Measurements from ENCODE around the gene TIMM29.

TIMM29 gene

DNA sequence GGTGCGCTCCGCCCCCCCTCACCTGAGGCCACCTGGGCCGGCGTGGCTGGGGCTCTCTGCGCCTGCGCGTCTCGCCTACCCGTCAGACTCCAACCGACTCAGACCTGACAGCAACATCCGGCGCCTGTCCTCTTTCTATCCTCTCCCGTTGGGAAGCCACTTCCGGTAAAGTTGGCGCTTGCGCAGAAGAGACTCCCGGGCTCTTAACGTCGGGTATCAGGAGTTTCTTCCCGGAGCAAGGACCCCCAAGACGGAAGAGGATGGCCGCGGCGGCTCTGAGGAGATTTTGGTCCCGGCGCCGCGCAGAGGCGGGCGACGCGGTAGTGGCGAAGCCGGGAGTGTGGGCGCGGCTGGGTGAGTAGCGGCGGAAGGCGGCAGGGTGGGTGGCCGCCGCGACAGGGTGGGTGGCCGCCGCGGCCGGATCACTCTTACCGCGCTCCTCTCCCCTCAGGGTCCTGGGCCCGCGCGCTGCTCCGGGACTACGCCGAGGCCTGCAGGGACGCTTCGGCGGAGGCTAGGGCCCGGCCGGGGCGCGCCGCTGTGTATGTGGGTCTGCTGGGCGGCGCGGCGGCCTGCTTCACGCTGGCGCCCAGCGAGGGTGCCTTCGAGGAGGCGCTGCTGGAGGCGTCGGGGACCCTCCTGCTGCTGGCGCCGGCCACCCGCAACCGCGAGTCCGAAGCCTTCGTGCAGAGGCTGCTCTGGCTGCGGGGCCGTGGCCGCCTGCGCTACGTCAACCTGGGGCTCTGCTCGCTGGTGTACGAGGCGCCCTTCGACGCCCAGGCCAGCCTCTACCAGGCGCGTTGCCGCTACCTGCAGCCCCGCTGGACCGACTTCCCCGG lies at the start of gene TIMM29, which contains the start of gene YIPF2:
TIMM29 (plus strand) TSS at position 249 of the 839 bp plus-strand sequence; CDS start at position 261, 12 bp downstream.
YIPF2 (minus strand) TSS at position 77 of the 839 bp plus-strand sequence. CDS start 229 bp downstream, outside the sequence.
- DNase-seq (ENCODE audit: low spot score) = peak; percentile 97

DNA sequence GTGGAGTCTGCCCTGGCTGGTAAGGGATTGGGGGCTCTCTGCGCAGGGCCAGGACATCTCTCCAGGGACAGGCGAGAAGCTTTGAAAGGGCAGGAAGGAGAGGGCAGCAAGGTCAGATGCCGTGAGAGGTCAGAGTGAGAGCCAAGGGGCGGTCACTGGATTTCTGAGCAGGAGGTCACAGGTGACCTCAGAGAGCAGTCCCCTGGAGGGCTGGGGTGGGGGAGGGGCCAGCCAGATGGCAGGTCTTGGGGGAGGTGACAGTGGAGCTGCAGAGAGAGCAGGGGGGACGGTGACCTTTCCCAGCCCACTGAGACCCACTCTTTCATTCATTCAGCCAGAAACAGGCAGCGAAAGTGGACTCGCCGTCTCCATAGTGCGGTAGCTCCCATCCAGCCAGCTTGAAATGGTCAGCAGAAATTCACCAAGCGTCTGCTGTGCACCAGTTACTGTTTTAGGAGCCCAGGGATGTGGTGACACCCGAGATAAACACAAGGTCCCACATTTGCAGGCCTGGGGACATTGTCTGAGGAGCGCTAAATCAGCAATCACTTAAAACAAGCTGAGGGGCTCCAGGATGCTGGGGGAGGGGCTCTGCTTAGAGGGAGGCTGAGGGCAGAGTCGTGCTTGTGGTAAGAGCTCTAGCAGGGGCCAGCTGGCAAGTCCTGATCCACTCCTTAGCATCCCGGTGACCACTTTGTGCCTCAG lies 47.1 kb upstream of the TIMM29 start:
- no peak for DNase-seq (ENCODE audit: low spot score)

GRCh38 chr19:10882108-10882457 lies 46.5 kb upstream of the TIMM29 start:
- no peak for DNase-seq (ENCODE audit: low spot score)

GRCh38 chr19:10884274-10884673 lies 44.3 kb upstream of the TIMM29 start:
- DNase-seq (ENCODE audit: low spot score) = no peak

DNA sequence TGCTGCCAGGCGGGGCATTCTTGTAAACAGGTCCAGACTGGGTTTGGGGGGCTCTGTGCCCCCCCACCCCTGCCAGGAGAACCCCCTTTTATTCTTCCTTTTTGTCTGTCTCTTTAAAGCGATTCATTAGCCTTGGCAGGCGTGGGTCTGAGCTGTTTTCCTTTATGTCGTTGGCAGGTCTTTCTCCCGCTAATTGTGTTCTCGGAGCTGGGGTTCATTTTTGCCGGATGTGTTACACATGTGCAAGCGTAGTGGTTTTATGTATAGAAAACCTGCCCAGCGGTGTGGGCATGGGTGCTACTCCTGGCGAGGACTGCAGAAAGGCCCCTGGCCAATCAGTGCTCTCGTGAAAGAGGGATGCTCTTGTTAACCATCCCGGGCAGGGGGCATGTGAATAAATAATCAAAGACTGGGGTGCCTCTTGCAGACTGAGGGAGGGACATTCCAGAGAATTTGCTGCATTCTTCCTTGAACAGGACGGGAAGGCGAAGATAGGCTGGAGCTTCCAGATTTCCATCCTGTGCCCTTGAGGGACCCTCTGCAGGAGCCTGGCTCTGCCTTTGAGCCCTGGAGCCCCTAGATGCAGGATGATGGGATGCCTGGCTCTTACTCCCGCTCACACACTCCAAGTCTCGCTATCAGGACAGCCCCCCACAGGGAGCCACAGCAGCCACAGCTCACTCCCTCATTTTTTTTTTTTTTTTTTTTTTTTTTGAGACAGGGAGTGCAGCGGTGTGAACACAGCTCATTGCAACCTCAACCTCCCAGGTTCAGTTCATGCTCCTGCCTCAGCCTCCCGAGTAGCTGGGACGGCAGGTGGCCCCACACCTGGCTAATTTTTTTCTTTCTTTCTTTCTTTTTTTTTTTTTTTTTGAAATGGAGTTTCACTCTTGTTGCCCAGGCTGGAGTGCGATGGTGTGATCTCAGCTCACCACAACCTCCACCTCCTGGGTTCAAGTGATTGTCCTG lies 43.1 kb upstream of the TIMM29 start:
- DNase-seq (ENCODE audit: low spot score) = no peak

DNA sequence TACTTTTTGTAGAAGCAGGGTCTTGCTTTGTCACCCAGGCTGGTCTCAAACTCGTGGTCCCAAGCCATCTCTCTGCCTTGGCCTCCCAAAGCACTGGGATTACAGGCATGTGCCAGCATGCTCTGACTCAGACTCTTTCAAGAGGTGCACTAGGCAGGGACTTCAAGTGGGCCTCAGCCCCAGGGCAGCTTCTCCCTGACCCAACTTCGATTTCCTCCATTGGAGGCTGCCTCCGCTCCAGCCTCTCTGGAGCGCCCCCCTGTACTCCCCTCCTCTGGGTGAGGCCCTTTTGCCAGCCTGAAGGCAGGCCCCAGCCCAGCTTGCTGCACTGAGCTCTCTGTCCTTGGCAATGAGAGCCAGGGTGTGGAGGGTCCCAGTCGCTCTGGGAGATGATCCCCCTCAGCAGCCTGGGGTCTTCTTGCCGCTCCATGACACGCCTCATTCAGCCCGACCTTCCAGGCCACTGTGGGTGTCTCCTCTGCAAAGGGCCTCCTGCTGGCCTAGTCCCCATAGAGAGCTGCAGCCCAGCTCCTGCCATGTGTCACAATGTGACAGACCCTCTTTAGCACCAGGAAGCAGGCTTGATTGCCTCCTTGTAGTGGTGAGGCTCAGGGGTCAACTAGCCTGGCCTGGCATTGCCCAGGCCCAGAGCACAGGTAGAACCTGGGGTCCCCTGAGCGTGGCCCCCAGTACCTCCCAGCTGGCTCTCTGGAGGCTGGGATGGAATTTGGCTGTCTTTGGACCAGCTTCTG lies 40.8 kb upstream of the TIMM29 start:
- no peak for DNase-seq (ENCODE audit: low spot score)

GRCh38 chr19:10888421-10888866 lies 40.2 kb upstream of the TIMM29 start:
- no peak for DNase-seq (ENCODE audit: low spot score)

- no peak for DNase-seq (ENCODE audit: low spot score)
Measured at GRCh38 chr19:10889880-10890279, 38.7 kb upstream of the TIMM29 start.

- DNase-seq (ENCODE audit: low spot score) = no peak
Measured at GRCh38 chr19:10891405-10892086, 37.1 kb upstream of the TIMM29 start.

GRCh38 chr19:10892256-10892655 lies 36.4 kb upstream of the TIMM29 start:
- no peak for DNase-seq (ENCODE audit: low spot score)

DNA sequence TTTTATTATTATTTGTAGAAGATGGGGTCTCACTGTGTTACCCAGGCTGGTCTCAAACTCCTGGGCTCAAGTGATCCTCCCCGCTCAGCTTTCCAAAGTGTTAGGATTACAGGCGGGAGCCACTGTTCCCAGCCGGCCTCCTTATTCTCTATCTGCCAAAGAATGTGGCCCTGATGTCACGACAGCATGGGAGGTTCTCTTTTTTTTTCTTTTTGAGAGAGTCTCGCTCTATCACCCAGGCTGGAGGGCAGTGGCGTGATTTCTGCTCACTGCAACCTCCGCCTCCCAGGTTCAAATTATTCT lies 33.7 kb upstream of the TIMM29 start:
- DNase-seq (ENCODE audit: low spot score) = no peak

DNA sequence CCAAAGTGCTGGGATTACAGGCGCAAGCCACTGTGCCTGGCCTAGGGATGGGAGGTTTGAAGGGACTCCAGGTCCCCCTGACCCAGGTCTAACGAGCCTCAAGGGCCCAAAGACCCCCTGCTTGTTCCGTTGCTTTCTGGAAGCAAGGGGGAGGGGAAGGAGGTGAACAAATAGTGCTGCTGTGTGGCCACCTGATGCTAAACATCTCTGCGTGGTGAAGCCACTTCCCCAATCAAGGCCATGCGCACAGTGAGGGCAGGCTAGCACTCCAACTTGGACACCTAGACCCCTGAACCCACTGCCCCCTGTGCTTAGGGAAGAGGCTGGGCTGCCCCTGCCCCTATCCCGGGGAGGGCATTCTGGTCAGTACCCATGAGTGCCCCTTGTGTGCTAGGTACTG lies 33.2 kb upstream of the TIMM29 start:
- DNase-seq (ENCODE audit: low spot score) = no peak

GRCh38 chr19:10895920-10896319 lies 32.7 kb upstream of the TIMM29 start:
- no peak for DNase-seq (ENCODE audit: low spot score)

DNA sequence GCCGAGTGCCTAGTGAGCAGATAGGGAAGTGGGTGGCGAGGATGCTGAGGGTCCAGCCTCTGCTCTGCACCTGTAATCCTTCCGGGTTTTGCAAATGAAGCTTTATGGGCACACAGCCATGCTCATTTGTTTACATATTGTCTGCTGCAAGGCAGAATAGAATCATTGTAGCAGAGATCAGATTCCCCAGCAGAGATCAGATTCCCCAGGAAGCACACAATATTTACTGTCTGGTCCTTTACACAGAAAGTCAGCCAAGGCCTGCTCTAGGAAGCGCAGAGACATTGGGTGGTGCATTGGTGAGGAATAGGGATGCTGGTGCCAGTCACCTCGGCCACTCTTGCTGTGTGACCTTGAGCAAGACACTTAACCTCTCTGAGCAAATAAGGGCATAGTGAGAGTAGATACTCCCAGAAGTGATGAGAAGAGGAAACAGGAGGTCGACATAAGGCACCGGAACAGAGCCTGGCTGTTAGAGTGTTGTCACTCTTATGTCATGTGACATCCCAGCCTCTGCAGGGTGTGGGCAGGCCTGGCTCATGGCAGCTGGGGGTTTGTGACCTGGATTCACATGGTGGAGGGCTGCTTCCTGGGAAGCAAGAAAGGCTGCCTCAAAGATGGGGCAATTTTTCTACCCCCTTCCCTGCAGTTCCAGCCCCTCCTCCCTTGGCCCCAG lies 31.6 kb upstream of the TIMM29 start:
- DNase-seq (ENCODE audit: low spot score) = no peak

- DNase-seq (ENCODE audit: low spot score) = no peak
Measured at GRCh38 chr19:10898633-10899032, 30.0 kb upstream of the TIMM29 start.

- DNase-seq (ENCODE audit: low spot score) = no peak
Measured at GRCh38 chr19:10899151-10899653, 29.4 kb upstream of the TIMM29 start.

GRCh38 chr19:10907925-10908324 lies 20.7 kb upstream of the TIMM29 start:
- DNase-seq (ENCODE audit: low spot score) = no peak

GRCh38 chr19:10908380-10908960 lies 20.1 kb upstream of the TIMM29 start:
- DNase-seq (ENCODE audit: low spot score) = no peak

- DNase-seq (ENCODE audit: low spot score) = no peak
Measured at GRCh38 chr19:10911579-10912363, 16.8 kb upstream of the TIMM29 start.
